Fibroblast of villous mesenchyme (primary cell): Measurements from ENCODE around the gene CAPN2. TPM values are rescaled to one million over a fixed set of nuclear protein-coding genes. Genes with fewer than 3 reads are reported as not detected.
A peak's percentile ranks its signal among the peaks of the same experiment; 100 is the strongest.

Experiments used
- DNase-seq: peaks from one replicate; pipeline ENCODE4 v3.0.0-alpha.2; 2010; ENCODE audit warnings: low read depth
- H3K4me3 ChIP-seq: 2 replicates; pipeline ENCODE4 v1.5.1; 2011; ENCODE audit warnings: low read depth, mild to moderate bottlenecking, low read length
- CTCF ChIP-seq: IDR thresholded peaks from 2 replicates; pipeline ENCODE4 v1.5.1; 2012; ENCODE audit warnings: low read depth, mild to moderate bottlenecking, low read length; ENCODE audit not compliant: insufficient read depth
- total RNA-seq: library from RNA; depleted of rRNA; stranded (reverse); fragments of >200 nt; gene quantifications from 2 replicates; pipeline ENCODE4 v1.2.3, GENCODE V29; 2012

CAPN2 gene
- total RNA-seq, 1 donor, result 512 TPM

DNA sequence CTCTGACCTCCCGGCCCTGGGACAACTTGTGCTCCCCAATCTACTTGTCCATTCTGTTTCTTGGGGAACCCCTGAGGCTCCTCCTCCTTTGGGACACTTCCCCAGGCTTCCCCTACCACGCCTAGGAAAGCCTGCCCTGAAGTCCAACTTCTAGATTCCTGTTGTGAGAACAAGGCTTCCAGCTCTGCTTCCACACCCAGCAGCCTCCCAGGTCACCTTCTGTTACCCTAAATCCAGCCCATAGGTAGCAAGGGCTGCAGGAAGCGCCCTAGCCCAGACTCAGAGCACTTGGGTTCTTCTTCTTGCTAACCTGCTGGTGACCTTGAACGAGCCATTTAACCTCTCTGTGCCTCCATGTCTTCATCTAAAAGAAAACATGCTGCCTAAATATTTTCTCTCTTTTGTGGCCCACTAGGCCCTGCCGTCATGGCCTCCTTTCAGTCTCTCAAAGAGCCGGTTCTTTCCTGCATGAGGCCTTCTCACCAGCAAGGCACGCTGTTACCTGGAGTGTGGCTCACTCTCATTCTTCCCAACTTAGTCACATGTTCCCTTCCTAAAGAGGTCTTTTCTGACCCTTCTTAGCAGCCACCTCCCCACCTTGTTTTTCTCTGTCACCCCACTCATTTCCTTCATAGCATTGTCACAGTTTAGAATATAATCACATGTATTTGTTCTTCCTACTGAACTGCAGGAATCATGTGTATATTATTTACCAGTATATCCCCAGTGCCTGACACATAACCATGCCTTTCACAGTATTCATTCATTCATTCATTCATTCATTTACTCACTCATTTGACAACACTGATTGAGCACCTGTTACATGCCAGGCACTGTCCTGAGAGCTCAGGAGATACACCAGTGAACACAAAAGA is 1.4 kb downstream of the CAPN2 start:
- TF ChIP-seq CTCF, result no peak
- DNase-seq, result no peak
- H3K4me3 ChIP-seq, result peak overlapping the region; percentile 87

DNA sequence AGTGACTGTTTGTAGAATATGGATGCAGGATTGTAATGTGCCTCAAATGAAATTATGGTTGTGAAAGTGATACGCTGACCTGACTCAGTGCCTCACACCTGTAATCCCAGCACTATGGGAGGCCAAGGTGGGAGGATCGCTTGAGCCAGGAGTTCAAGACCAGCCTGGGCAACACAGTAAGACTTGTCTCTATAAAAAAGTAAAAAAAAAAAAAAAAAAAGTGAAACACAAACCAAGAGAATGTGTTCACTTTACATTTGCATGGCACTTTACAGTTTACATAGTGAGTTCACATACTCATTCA is 2.0 kb downstream of the CAPN2 start:
- no peak for DNase-seq
- peak overlapping the region; percentile 87 for H3K4me3 ChIP-seq
- no peak for TF ChIP-seq CTCF

DNA sequence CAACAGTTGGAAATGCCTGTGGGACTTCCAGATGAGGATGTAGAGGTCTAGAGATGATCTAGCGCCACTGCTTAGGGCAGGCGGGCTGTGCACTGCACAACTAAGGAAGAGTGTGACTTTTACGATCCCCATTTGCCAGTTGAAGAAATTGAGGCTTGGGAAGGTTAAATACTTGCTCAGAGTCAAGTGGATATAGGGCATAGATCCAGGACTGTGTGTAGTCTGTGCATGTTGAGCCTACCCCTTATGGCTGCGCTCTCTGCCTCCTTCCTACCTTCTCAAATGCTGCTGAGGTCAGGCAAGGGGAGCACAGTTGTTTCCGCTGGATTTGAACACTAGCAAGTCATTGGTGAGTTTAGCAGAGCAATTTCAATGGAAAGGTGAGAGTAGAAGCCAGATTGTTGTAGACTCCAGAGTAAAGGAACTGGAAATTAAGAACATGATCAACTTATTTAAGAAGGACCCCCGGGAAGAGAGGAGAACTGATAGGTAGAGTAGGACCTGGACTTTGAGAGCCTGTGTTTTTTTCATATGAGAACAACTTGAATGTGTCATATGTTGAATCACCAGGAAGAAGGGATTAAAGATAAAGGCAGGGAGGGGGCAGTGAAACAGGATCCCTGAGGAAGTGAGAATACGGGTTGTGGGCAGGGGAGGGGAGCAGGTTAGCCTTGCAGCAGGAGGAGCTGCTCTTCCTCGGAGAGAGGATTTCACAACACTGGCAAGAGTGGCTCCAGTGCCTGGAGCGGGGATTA is 2.7 kb downstream of the CAPN2 start:
- DNase-seq, result peak; percentile 97
- no peak for TF ChIP-seq CTCF
- H3K4me3 ChIP-seq, result peak overlapping the region; percentile 87

DNA sequence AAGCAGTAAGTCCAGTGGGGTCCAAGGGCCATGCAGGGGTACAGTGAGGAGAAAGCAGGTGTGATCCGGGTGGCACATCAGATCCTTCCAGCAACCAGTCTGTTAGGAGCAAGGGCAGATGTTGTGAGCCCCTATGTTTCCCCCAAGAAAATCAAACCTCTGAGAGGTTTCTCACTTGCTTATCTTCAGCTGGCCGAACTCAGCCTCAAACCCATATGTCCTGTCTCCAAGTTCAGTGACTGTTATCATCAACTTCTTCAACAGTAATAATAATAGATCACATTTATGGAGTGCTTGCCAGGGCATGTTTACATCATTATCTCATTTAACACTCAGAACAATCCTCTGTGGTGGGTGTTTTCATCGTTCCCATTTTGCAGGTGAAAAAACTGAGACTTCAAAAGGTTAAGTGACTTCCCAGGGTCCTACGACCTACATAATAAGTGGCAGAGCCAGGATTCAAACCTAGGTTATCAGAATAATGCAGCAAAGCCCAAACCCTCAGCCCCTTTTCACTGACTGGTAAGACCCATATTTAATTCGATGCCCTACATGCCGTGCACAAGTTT is 3.3 kb downstream of the CAPN2 start:
- H3K4me3 ChIP-seq, result peak overlapping the region; percentile 87
- DNase-seq, result peak; percentile 67
- no peak for TF ChIP-seq CTCF

- H3K4me3 ChIP-seq, result peak overlapping the region; percentile 24
- DNase-seq, result peak; percentile 74
- no peak for TF ChIP-seq CTCF
Measured at GRCh38 chr1:223716302-223716862, 4.0 kb downstream of the CAPN2 start.

- no peak overlapping the region for H3K4me3 ChIP-seq
- DNase-seq, result no peak
- TF ChIP-seq CTCF, result no peak
Measured at GRCh38 chr1:223717123-223717522, 4.8 kb downstream of the CAPN2 start.
